GM21447 (cell line): ENCODE results near the gene MCRIP2.
"Not testable (repeated sequence)": the region's sequence is repeated elsewhere in the genome, so short reads cannot be mapped to it uniquely, and the experiment has no call there.

Experiments
- ATAC-seq: cut with Tn5 transposase; IDR thresholded peaks from one replicate; pipeline ENCODE4 v1.9.1; 2021; ENCODE audit not compliant: unreplicated experiment

Gene MCRIP2

GRCh38 chr16:680625-680945 is 39.0 kb downstream of the MCRIP2 start:
- no peak for ATAC-seq

- ATAC-seq, result no peak
These were observed 39.5 kb downstream of the MCRIP2 start for GRCh38 chr16:680967-681745.

GRCh38 chr16:681746-682427 is 40.3 kb downstream of the MCRIP2 start:
- no peak for ATAC-seq

GRCh38 chr16:682493-683395 is 41.1 kb downstream of the MCRIP2 start:
- no peak for ATAC-seq

GRCh38 chr16:683396-684070 is 41.9 kb downstream of the MCRIP2 start:
- ATAC-seq, result no peak

GRCh38 chr16:684071-684794 is 42.6 kb downstream of the MCRIP2 start, which contains the start of gene JMJD8:
JMJD8 (minus strand) TSS chr16:684334; CDS start chr16:684319, 15 bp downstream.
- peak; percentile 47 for ATAC-seq

GRCh38 chr16:684961-685696 is 43.5 kb downstream of the MCRIP2 start:
- no peak for ATAC-seq

- no peak for ATAC-seq
These were observed 44.3 kb downstream of the MCRIP2 start for GRCh38 chr16:685967-686366.

- no peak for ATAC-seq
These were observed 45.0 kb downstream of the MCRIP2 start for GRCh38 chr16:686459-687260.

- ATAC-seq, result no peak
These were observed 45.9 kb downstream of the MCRIP2 start for GRCh38 chr16:687499-687898.

GRCh38 chr16:689175-689897 is 47.7 kb downstream of the MCRIP2 start:
- ATAC-seq, result no peak

GRCh38 chr16:691242-691641 is 49.6 kb downstream of the MCRIP2 start:
- ATAC-seq, result not testable (repeated sequence)

- ATAC-seq, result no peak
These were observed 50.9 kb downstream of the MCRIP2 start for GRCh38 chr16:692356-693108.

GRCh38 chr16:693364-693763 is 51.7 kb downstream of the MCRIP2 start:
- ATAC-seq, result no peak

GRCh38 chr16:693766-694165 is 52.1 kb downstream of the MCRIP2 start:
- ATAC-seq, result no peak

- no peak for ATAC-seq
These were observed 52.7 kb downstream of the MCRIP2 start for GRCh38 chr16:694187-694862.

GRCh38 chr16:694863-695354 is 53.3 kb downstream of the MCRIP2 start:
- ATAC-seq, result no peak
